NCI-H2227 treated with DMSO at 0.1 percent for 48 hours (cell line): Measurements from ENCODE around the gene ZC3HAV1.

Source experiments
- DNase-seq: peaks from one replicate; lab custom pipeline; 2025; lab: John Stamatoyannopoulos, UW

ZC3HAV1 gene

DNA sequence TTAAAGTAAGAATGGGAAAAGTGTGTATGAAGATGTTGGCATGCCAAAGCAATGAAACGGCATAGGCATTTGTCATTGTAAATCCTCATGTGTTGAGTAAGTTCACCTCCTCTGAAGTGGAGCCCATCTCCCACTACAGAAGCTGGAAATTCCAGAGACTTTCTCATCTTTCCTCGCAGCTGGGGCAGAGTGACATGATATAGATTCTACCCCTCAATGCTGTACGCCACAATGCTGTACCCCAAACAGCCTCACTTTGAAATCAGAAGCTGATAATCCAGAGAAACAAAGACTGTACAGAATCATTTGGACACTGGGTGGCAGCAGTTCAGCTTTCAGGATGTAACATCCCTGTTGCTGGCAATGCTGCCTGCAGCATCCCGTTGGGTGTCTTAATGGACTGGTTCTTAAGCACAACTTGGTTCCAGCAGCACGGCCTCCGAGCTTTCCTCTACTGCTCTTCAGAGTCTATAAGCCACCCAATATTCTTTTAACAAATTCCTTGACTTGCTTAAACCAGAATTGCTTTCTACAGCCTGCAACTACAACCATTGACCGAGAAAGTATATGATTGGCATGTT, 92.5 kb downstream of the ZC3HAV1 start:
- DNase-seq: peak; percentile 60

DNA sequence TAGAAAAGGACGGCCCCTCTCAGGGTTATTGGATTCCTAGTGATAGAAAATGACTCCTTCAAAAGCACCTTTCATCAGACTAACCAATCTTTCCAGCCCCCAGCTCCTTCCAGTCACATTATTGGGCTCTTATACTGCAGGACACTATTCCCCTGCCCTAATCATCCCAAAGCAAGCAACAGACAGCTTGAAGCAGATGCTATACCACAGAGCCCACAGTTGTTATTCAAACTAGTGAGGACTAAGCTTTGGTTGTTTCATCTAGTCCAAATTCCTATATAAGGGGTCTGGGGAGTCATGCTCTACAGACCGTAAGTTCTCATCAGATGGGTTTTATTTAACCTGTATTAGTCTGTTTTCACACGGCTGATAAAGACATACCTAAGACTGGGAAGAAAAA, 98.1 kb downstream of the ZC3HAV1 start:
- no peak for DNase-seq

DNA sequence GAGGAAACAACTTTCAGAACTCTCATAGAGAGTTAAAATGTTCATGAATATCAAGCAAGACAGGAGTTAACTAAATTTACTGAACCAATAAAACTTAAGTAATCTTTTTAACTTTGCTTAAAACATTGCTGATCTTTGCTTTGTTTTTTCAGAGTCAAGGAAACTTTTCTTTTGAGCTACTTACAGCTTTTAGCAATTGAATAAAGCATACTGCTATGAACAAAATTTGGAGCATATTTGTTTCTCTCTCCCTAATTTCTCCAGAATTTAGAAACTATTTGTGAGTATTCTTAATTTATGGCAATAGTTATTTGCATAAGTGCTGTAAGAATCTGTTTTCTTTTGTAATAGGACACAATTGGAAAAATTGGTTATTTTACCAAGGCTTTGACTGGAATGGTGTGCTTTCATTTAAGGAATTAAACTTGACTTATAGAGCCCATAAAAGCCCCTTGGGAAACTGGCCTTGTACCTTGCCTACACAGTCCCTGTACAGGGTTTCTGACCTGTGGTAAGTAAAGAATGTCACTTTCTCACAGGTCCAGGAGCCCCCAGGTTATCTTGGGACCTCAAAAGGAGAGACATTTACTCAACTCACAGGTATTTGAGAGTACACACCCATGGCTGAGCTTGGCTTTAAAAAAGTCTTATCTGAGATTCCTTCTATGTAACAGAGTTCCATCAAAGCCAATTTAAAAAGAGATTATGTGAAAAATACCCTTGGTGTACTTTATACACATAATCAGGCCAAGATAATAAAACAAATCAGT, 105.0 kb downstream of the ZC3HAV1 start:
- DNase-seq: no peak

DNA sequence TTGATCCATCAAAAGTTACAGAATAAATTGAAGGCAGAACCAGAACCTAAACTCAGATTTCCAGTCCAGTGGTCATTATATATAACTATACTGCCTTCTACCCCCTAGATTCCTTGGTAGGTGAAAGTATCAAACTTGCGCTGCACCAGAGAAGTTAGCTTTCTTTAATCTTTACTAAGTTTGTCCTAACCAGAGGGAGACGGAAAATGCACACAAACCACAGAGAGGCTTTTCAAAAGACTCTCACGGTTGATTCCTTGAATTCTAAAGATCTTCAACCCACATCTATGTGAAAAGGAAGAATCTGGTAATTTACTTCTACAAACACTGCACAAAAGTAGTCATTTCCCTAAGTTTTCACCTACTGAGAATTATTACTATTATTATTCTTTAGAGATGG, 110.1 kb downstream of the ZC3HAV1 start:
- no peak for DNase-seq
